Suprapubic skin (tissue), 4 donors: ENCODE measurements around the gene C17orf78.

Experiments
- POLR2A ChIP-seq, 2 donors: fragments of 450-650 bp; IDR thresholded peaks; one replicate each; pipeline ENCODE4 v1.6.1; 2017; ENCODE audit warnings: antibody characterized with exemption in 2 of 2, mild to moderate bottlenecking in 2 of 2, moderate library complexity in 2 of 2
- POLR2AphosphoS5 ChIP-seq, 3 donors: sonication (generic); formaldehyde crosslinking; IDR thresholded peaks; one replicate each; pipeline ENCODE4 v1.6.1; 2017; ENCODE audit warnings: antibody characterized with exemption in 3 of 3
- TF ChIP-seq, protein P1 (sequence below), 2 donors: fragments of 200-600 bp in 1 of 2; fragments of 450-650 bp in 1 of 2; sonication (generic) in 1 of 2; IDR thresholded peaks; one replicate each; pipeline ENCODE4 v1.5.1; 2016 to 2019; ENCODE audit warnings: antibody characterized with exemption in 2 of 2, mild to moderate bottlenecking in 1 of 2, moderate library complexity in 1 of 2

DNA sequence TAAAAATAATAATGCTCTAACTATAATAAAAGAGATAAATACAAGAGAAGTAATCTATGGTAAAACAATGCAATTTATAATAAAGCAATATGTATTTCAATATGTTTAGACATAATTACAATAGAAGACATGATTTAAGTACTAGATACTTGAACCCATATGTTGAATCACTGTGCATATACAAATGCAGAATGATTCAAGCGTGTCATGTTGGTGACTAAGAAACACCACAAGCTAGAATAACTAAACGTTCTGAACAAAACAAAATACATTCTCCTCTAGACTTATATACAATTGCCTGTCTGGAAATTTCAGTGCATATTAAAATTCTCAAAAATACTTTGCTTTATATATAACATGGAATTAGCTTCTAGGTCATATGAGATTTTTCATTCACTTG is 42.1 kb downstream of the C17orf78 start:
- TF ChIP-seq, protein P1, sequence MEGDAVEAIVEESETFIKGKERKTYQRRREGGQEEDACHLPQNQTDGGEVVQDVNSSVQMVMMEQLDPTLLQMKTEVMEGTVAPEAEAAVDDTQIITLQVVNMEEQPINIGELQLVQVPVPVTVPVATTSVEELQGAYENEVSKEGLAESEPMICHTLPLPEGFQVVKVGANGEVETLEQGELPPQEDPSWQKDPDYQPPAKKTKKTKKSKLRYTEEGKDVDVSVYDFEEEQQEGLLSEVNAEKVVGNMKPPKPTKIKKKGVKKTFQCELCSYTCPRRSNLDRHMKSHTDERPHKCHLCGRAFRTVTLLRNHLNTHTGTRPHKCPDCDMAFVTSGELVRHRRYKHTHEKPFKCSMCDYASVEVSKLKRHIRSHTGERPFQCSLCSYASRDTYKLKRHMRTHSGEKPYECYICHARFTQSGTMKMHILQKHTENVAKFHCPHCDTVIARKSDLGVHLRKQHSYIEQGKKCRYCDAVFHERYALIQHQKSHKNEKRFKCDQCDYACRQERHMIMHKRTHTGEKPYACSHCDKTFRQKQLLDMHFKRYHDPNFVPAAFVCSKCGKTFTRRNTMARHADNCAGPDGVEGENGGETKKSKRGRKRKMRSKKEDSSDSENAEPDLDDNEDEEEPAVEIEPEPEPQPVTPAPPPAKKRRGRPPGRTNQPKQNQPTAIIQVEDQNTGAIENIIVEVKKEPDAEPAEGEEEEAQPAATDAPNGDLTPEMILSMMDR (IDR thresholded peaks at IDR 0.05): no peak
- no peak for TF ChIP-seq POLR2AphosphoS5 (IDR thresholded peaks at IDR 0.05)
- TF ChIP-seq POLR2A (IDR thresholded peaks at IDR 0.05): no peak
